Measurements from ENCODE around the gene AK5.
"Not testable (repeated sequence)": the region's sequence is repeated elsewhere in the genome, so short reads cannot be mapped to it uniquely, and the experiment has no call there.

AK5 gene

GRCh38 chr1:77513839-77514763 is 232.3 kb downstream of the AK5 start:
- no peak for DNase-seq

GRCh38 chr1:77514921-77515776 is 233.3 kb downstream of the AK5 start:
- no peak for DNase-seq

- no peak for DNase-seq
Measured at GRCh38 chr1:77516106-77516505, 234.3 kb downstream of the AK5 start.

GRCh38 chr1:77524038-77524437 is 242.2 kb downstream of the AK5 start:
- no peak for DNase-seq

- DNase-seq = not testable (repeated sequence)
Measured at GRCh38 chr1:77531149-77531548, 249.3 kb downstream of the AK5 start.

- DNase-seq = not testable (repeated sequence)
Measured at GRCh38 chr1:77531596-77532280, 249.9 kb downstream of the AK5 start.

- DNase-seq = no peak
Measured at GRCh38 chr1:77532641-77533040, 250.8 kb downstream of the AK5 start.

GRCh38 chr1:77533660-77534305 is 252.0 kb downstream of the AK5 start:
- peak; percentile 72 for DNase-seq

GRCh38 chr1:77534456-77534855 is 252.6 kb downstream of the AK5 start:
- no peak for DNase-seq

GRCh38 chr1:77536813-77537212 is 255.0 kb downstream of the AK5 start:
- no peak for DNase-seq

GRCh38 chr1:77538956-77539518 is 257.2 kb downstream of the AK5 start:
- no peak for DNase-seq

- no peak for DNase-seq
Measured at GRCh38 chr1:77539519-77540142, 257.8 kb downstream of the AK5 start.

- no peak for DNase-seq
Measured at GRCh38 chr1:77540501-77541161, 258.8 kb downstream of the AK5 start.

- DNase-seq = no peak
Measured at GRCh38 chr1:77541162-77541545, 259.3 kb downstream of the AK5 start.

GRCh38 chr1:77542813-77543420 is 261.1 kb downstream of the AK5 start:
- no peak for DNase-seq

- no peak for DNase-seq
Measured at GRCh38 chr1:77543822-77544448, 262.1 kb downstream of the AK5 start.

- DNase-seq = no peak
Measured at GRCh38 chr1:77544845-77545244, 263.0 kb downstream of the AK5 start.

GRCh38 chr1:77545970-77546369 is 264.2 kb downstream of the AK5 start:
- DNase-seq = no peak

- no peak for DNase-seq
Measured at GRCh38 chr1:77546890-77547289, 265.1 kb downstream of the AK5 start.

- no peak for DNase-seq
Measured at GRCh38 chr1:77548285-77548684, 266.5 kb downstream of the AK5 start.

Measured in CD4-positive, alpha-beta T cell treated with Interleukin-10 for 1 hour (primary cell).